Keratinocyte (primary cell): ENCODE data around the gene CD8B. TPM values are rescaled to one million over a fixed set of nuclear protein-coding genes. Genes with fewer than 3 reads are reported as not detected.

Experiments
- DNase-seq: peaks from one replicate; pipeline ENCODE4 v3.0.0-alpha.2; 2011; ENCODE audit warnings: low read depth, missing footprints, low spot score
- FAIRE-seq: peaks from 2 replicates; lab custom pipeline; 2011; peaks lifted over from hg19 to GRCh38; lab: Jason Lieb, UNC
- H2AFZ ChIP-seq: 2 replicates; pipeline ENCODE4 v1.6.0; 2012; ENCODE audit warnings: low read length, control low read depth, inconsistent platforms; ENCODE audit not compliant: control insufficient read depth
- H3K27ac ChIP-seq: 2 replicates; pipeline ENCODE4 v1.5.1; 2011; ENCODE audit warnings: low read length; ENCODE audit not compliant: control insufficient read depth, insufficient read depth
- H3K27me3 ChIP-seq: 3 replicates; pipeline ENCODE4 v1.6.0; 2011; ENCODE audit warnings: low read length; ENCODE audit not compliant: control insufficient read depth, insufficient read depth; ENCODE audit errors: extremely low read depth
- H3K36me3 ChIP-seq, 2 experiments: 2 replicates in 1 of 2; 3 replicates in 1 of 2; pipeline ENCODE4 v1.5.1; 2011; ENCODE audit warnings: low read length in 2 of 2, mild to moderate bottlenecking in 1 of 2; ENCODE audit not compliant: control insufficient read depth in 2 of 2, insufficient read depth in 2 of 2; ENCODE audit errors: extremely low read depth in 1 of 2
- H3K4me1 ChIP-seq: 3 replicates; pipeline ENCODE4 v1.5.1; 2011; ENCODE audit warnings: low read length; ENCODE audit not compliant: control insufficient read depth, insufficient read depth; ENCODE audit errors: extremely low read depth
- H3K4me2 ChIP-seq: 3 replicates; pipeline ENCODE4 v1.6.0; 2011; ENCODE audit warnings: low read depth, low read length; ENCODE audit not compliant: control insufficient read depth, insufficient read depth; ENCODE audit errors: extremely low read depth
- H3K4me3 ChIP-seq, 3 experiments: fragments of 200-600 bp in 1 of 3; sonication (generic) in 1 of 3; 2 replicates in 2 of 3; 3 replicates in 1 of 3; pipeline ENCODE4 v1.5.1; 2011 to 2016; ENCODE audit warnings: low read length in 3 of 3, mild to moderate bottlenecking in 3 of 3, control low read depth in 2 of 3, inconsistent platforms in 1 of 3, low read depth in 1 of 3, mixed read lengths in 1 of 3, mixed run types in 1 of 3, moderate library complexity in 1 of 3; ENCODE audit not compliant: control insufficient read depth in 2 of 3, insufficient read depth in 2 of 3; ENCODE audit errors: extremely low read depth in 1 of 3
- H3K79me2 ChIP-seq: 2 replicates; pipeline ENCODE4 v1.6.0; 2012; ENCODE audit warnings: low read length; ENCODE audit not compliant: control insufficient read depth, insufficient read depth
- H3K9ac ChIP-seq: 3 replicates; pipeline ENCODE4 v1.6.0; 2011; ENCODE audit warnings: low read length; ENCODE audit not compliant: control insufficient read depth, insufficient read depth; ENCODE audit errors: extremely low read depth
- H3K9me1 ChIP-seq: 3 replicates; pipeline ENCODE4 v1.6.0; 2011; ENCODE audit warnings: low read length; ENCODE audit not compliant: control insufficient read depth, insufficient read depth; ENCODE audit errors: extremely low read depth
- H3K9me3 ChIP-seq: 2 replicates; pipeline ENCODE4 v1.5.1; 2012; ENCODE audit warnings: low read depth, low read length; ENCODE audit not compliant: control insufficient read depth
- H4K20me1 ChIP-seq: 3 replicates; pipeline ENCODE4 v1.6.0; 2011; ENCODE audit warnings: low read length; ENCODE audit not compliant: control insufficient read depth, insufficient read depth; ENCODE audit errors: extremely low read depth
- CTCF ChIP-seq, 3 experiments: IDR thresholded peaks in 1 of 3; conservative IDR thresholded peaks in 1 of 3; optimal IDR thresholded peaks in 1 of 3; 2 replicates in 2 of 3; 3 replicates in 1 of 3; pipeline versions ENCODE3 to v1.5.1; 2011; ENCODE audit warnings: low read length in 3 of 3, mild to moderate bottlenecking in 3 of 3, moderate library complexity in 2 of 3, control low read depth in 1 of 3, inconsistent platforms in 1 of 3; ENCODE audit not compliant: insufficient read depth in 2 of 3; ENCODE audit errors: extremely low read depth in 1 of 3
- EZH2 ChIP-seq: IDR thresholded peaks from one replicate; pipeline ENCODE4 v1.6.1; 2012; ENCODE audit warnings: inconsistent platforms, mild to moderate bottlenecking, low read length, moderate library complexity
- dilution Hi-C: fragments of 300-500 bp; cut with MboI; formaldehyde crosslinking; loops from one replicate; pipeline ENCODE4 v1.7.0; 2020; ENCODE audit warnings: low sequenced_read_pairs; ENCODE audit not compliant: extremely low pct_ligation_motif_present
- polyA plus RNA-seq, 5 experiments: library from polyadenylated mRNA; depleted of rRNA in 3 of 5; stranded (reverse) in 3 of 5; stranded (forward) in 1 of 5; unstranded in 1 of 5; fragments of >200 nt; gene quantifications; 1 replicate in 1 of 5; 2 replicates in 3 of 5; 3 replicates in 1 of 5; pipeline versions ENCODE4 v1.2.1 to v1.2.3, GENCODE V29; 2011 to 2012; ENCODE audit warnings: missing spikeins in 2 of 5, low read depth in 1 of 5, low replicate concordance in 1 of 5

Gene CD8B
- polyA plus RNA-seq, 1 donor (not counting 4 experiments of a cell fraction or from before 2014, with no cell fraction given): not detected

- Histone ChIP-seq H3K79me2 (no peaks in the 10 kb centered on the region), H3K9me1 (no peaks in the 10 kb centered on the region), H3K27me3 (peaks cover 31% of the 10 kb centered on the region), H3K36me3 (no peaks in the 10 kb centered on the region), H3K9me3 (peaks cover 7% of the 10 kb centered on the region), H3K9ac (no peak overlapping the region), H4K20me1 (peaks cover 2% of the 10 kb centered on the region), H3K27ac (no peak overlapping the region), H3K4me2 (no peak overlapping the region), H3K4me3 (no peak overlapping the region), H2AFZ (no peak overlapping the region), H3K4me1 (no peaks in the 10 kb centered on the region)
- FAIRE-seq (no peak), DNase-seq (no peak)
- no peak for TF ChIP-seq CTCF (optimal IDR thresholded peaks at IDR 0.05 in 1 of 3, IDR thresholded peaks at IDR 0.05 in 1 of 3, conservative IDR thresholded peaks at IDR 0.05 in 1 of 3; ENCODE audit: extremely low read depth in 1 of 3, insufficient read depth in 2 of 3, low read length in 3 of 3)
- dilution Hi-C loops: no loop called here
Observed at GRCh38 chr2:86794861-86795260, 66.8 kb downstream of the CD8B start.

- FAIRE-seq (no peak), DNase-seq (no peak)
- no peaks in the 10 kb centered on the region for H3K9me1 ChIP-seq
- no peak overlapping the region for H3K27ac ChIP-seq
- peaks cover 2% of the 10 kb centered on the region for H4K20me1 ChIP-seq
- peaks cover 7% of the 10 kb centered on the region for H3K9me3 ChIP-seq
- no peak overlapping the region for H3K4me2 ChIP-seq
- TF ChIP-seq CTCF (optimal IDR thresholded peaks at IDR 0.05 in 1 of 3, IDR thresholded peaks at IDR 0.05 in 1 of 3, conservative IDR thresholded peaks at IDR 0.05 in 1 of 3; ENCODE audit: extremely low read depth in 1 of 3, insufficient read depth in 2 of 3, low read length in 3 of 3): no peak
- TF ChIP-seq EZH2: no peak
- H3K9ac ChIP-seq: no peak overlapping the region
- H3K27me3 ChIP-seq: peaks cover 42% of the 10 kb centered on the region
- no peaks in the 10 kb centered on the region for H3K4me1 ChIP-seq
- dilution Hi-C loops: no loop called here
- no peak overlapping the region for H3K4me3 ChIP-seq
- H2AFZ ChIP-seq: no peak overlapping the region
- H3K79me2 ChIP-seq: no peaks in the 10 kb centered on the region
- no peaks in the 10 kb centered on the region for H3K36me3 ChIP-seq
Observed at GRCh38 chr2:86793752-86794151, 67.9 kb downstream of the CD8B start.
